Measurements from ENCODE around the gene IL12RB2. TPM values are rescaled to one million over a fixed set of nuclear protein-coding genes. Genes with fewer than 3 reads are reported as not detected.

The IL12RB2 gene
- total RNA-seq, 4 donors from 2014 or later, result 0.87 to 6.5 (median 1.7) TPM

DNA sequence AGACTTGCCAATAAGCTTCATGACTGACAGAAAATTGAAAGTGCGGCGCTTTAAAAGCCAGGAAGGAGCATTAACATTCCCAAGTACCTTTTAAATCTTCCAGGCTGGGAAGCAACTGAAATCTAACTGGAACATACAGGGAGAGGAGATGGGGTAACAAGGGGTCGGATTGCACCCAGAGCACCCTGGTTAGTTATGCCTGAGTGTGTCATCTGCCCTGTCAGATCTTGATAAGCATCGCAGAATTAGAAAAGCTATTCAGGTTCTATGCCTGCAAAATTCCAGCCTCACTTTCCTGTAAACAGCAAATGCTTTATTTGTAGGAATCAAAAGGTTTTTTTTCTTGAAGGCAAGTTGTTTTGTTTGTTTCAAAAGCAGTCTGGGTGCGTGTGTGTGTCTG, 64.0 kb downstream of the IL12RB2 start:
- no peaks in the 10 kb centered on the region for H3K9me3 ChIP-seq
- no peak overlapping the region for H3K4me3 ChIP-seq
- 54 to 65% methylated on average over 5 of the region's 5 CpGs for whole genome bisulfite sequencing, 2 donors
- no peaks in the 10 kb centered on the region for H3K27me3 ChIP-seq
- peaks cover 0 to 3% (median 0%) of the 10 kb centered on the region in 4 donors for H3K4me1 ChIP-seq
- DNase-seq (ENCODE audit: low spot score in 2 of 2), result no peak
- H3K27ac ChIP-seq, result peak overlapping the region in 1 of 4 donors; percentile 53
- TF ChIP-seq POLR2A (IDR thresholded peaks at IDR 0.05) (no peak), EP300 (IDR thresholded peaks at IDR 0.05) (no peak)
- TF ChIP-seq, protein P1, sequence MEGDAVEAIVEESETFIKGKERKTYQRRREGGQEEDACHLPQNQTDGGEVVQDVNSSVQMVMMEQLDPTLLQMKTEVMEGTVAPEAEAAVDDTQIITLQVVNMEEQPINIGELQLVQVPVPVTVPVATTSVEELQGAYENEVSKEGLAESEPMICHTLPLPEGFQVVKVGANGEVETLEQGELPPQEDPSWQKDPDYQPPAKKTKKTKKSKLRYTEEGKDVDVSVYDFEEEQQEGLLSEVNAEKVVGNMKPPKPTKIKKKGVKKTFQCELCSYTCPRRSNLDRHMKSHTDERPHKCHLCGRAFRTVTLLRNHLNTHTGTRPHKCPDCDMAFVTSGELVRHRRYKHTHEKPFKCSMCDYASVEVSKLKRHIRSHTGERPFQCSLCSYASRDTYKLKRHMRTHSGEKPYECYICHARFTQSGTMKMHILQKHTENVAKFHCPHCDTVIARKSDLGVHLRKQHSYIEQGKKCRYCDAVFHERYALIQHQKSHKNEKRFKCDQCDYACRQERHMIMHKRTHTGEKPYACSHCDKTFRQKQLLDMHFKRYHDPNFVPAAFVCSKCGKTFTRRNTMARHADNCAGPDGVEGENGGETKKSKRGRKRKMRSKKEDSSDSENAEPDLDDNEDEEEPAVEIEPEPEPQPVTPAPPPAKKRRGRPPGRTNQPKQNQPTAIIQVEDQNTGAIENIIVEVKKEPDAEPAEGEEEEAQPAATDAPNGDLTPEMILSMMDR (IDR thresholded peaks at IDR 0.05), result no peak
- H3K36me3 ChIP-seq, result no peaks in the 10 kb centered on the region

DNA sequence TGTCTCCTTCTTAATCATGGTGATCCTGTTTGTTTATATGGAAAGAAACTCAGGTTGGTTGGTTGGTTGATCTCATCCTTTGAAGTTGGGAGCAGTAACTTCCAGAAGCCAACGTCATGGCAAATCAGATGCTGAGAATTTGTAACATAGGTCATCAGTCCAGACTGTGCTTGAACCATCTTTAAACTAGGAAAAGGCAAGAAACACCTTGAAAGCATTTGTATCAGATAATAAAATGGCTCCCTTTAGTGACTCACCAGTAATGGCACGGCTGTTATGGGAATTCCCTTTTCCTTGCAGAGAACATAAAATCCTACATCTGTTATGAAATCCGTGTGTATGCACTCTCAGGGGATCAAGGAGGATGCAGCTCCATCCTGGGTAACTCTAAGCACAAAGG, 64.5 kb downstream of the IL12RB2 start:
- TF ChIP-seq POLR2A (IDR thresholded peaks at IDR 0.05) (no peak), EP300 (IDR thresholded peaks at IDR 0.05) (no peak)
- TF ChIP-seq, protein P1 (IDR thresholded peaks at IDR 0.05), result no peak

DNA sequence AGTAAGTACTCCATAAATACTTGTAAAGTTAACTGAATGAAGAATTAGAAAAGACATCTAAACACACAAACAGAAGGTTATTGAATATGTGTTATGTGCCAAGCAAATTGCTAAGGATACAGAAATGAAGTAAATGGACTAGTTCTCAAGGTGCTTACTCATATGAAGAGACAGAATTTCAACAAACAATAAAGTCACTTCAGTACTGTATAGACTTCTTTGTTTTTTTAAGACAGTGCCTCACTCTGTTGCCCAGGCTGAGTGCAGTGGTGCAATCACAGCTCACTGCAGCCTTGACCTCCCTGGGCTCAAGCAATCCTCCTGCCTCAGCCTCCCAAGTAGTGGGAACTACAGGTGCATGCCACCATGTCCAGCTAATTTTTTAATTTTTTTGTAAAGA, 65.2 kb downstream of the IL12RB2 start:
- DNase-seq (ENCODE audit: low spot score in 2 of 2), result no peak
- Histone ChIP-seq H3K27ac (no peak overlapping the region), H3K36me3 (no peaks in the 10 kb centered on the region), H3K27me3 (no peaks in the 10 kb centered on the region), H3K4me3 (no peak overlapping the region), H3K9me3 (no peaks in the 10 kb centered on the region), H3K4me1 (no peaks in the 10 kb centered on the region)
- no peak for TF ChIP-seq EP300 (IDR thresholded peaks at IDR 0.05)
- no peak for TF ChIP-seq POLR2A (IDR thresholded peaks at IDR 0.05)
- TF ChIP-seq, protein P1 (IDR thresholded peaks at IDR 0.05), result no peak

More for the DNA sequence above, 64.5 kb downstream of the IL12RB2 start:
- H3K27me3 ChIP-seq, result no peaks in the 10 kb centered on the region
- H3K27ac ChIP-seq, result no peak overlapping the region
- H3K9me3 ChIP-seq, result no peaks in the 10 kb centered on the region
- H3K36me3 ChIP-seq, result no peaks in the 10 kb centered on the region
- WGBS, 2 donors, result 50 to 54% methylated on average over 3 of the region's 3 CpGs
- no peak overlapping the region for H3K4me3 ChIP-seq
- peaks cover 0 to 3% (median 0%) of the 10 kb centered on the region in 4 donors for H3K4me1 ChIP-seq
- DNase-seq (ENCODE audit: low spot score in 2 of 2), result no peak

GRCh38 chr1:67376381-67376780, 68.7 kb downstream of the IL12RB2 start:
- DNase-seq (ENCODE audit: low spot score in 2 of 2), result no peak
- TF ChIP-seq, protein P1 (IDR thresholded peaks at IDR 0.05), result no peak
- TF ChIP-seq EP300 (IDR thresholded peaks at IDR 0.05) (no peak), POLR2A (IDR thresholded peaks at IDR 0.05) (no peak)
- Histone ChIP-seq H3K4me1 (no peaks in the 10 kb centered on the region), H3K4me3 (no peak overlapping the region), H3K9me3 (no peaks in the 10 kb centered on the region), H3K27me3 (no peaks in the 10 kb centered on the region), H3K36me3 (no peaks in the 10 kb centered on the region), H3K27ac (no peak overlapping the region)
- 26 to 32% methylated on average over 3 of the region's 3 CpGs for WGBS, 2 donors

GRCh38 chr1:67377253-67377652, 69.6 kb downstream of the IL12RB2 start:
- no peaks in the 10 kb centered on the region for H3K36me3 ChIP-seq
- H3K27ac ChIP-seq, result no peak overlapping the region
- TF ChIP-seq, protein P1 (IDR thresholded peaks at IDR 0.05), result no peak
- no peak for TF ChIP-seq POLR2A (IDR thresholded peaks at IDR 0.05)
- no peak for TF ChIP-seq EP300 (IDR thresholded peaks at IDR 0.05)
- 93 to 95% methylated on average over 1 of the region's 1 CpG for WGBS, 2 donors
- H3K4me3 ChIP-seq, result no peak overlapping the region
- DNase-seq (ENCODE audit: low spot score in 2 of 2), result no peak
- H3K27me3 ChIP-seq, result no peaks in the 10 kb centered on the region
- no peaks in the 10 kb centered on the region for H3K9me3 ChIP-seq
- H3K4me1 ChIP-seq, result no peaks in the 10 kb centered on the region

Data from tibial nerve (tissue), 4 donors.